KG1 (cell line): ENCODE results near the gene PLCD1.
"Not testable (repeated sequence)": the region's sequence is repeated elsewhere in the genome, so short reads cannot be mapped to it uniquely, and the experiment has no call there.

Source experiments
- DNase-seq: peaks from one replicate; lab custom pipeline; 2025; lab: John Stamatoyannopoulos, UW

The PLCD1 gene

DNA sequence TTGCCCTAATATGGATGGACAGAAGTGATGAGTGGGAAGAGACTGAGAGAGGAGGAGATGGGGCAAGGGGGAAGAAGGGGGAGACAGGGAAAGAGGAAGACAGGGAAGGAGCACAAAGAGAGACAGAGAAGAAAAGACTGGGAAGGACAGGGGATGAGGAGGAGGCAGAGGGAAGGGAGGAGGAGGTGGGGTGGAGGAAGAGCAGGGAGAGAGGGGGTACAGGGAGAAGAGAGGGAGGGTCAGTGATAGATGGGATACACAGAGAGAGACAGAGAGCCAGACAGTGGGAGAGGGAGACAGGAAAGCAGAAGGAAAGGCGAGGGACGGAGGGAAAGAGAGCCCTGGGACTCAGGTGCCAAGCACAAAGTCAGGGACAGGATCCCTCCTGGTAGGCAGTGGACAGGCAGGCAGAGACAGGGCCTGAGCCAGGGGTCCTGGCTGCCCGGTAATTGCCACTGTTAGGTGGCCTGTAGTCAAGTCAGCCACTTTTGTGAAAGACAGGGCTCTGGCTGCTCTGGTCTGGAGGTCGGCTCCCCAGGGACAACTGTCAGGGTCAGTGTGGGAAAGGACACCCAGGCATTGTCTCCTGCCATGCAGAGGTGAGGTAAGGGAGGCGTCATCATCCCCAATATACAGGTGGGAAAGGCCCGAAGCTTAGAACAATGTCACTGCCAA is 29.1 kb downstream of the PLCD1 start:
- no peak for DNase-seq

DNA sequence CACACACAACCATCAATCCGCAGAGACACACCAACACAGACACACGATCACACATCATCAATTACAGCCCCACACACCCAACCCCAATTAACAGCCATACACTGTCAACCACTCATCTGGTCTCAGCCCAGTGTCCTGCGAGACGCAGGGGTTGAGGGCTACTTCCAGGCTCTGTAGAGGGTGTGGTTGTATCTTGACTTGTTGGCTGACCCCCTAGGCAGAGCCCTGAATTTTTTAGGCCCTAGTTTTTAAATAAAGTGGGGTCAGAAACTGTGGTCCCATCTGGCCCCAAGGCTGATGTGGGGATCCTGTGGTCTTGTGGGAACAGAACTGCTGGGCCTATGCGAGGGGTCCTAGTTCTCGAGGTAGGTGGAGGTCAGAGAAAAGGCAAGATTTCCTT is 29.6 kb downstream of the PLCD1 start:
- no peak for DNase-seq

DNA sequence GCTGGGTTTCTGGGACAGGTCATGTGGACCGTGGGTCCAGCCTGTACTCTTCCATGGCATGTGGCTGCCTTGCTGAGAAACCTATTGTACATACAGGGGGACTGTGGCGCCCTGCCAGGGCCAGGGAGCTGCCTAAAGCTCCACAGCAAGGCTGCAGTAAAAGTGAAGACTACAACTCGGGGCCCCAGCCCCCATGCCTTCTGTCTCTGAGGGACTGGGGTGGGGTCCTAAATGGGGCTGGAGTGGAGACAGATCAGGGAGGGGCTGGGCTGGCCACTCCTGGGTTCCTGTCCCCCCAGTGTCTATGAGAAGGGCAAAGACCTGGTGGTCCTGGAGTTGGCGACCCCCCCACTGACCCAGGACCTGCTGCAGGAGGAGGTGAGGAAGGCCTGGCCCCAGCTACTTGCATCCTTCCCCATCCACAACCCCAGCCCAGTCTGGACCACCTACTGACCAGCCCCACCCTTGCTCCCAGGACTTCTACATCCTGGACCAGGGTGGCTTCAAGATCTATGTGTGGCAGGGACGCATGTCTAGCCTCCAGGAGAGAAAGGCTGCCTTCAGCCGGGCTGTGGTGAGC is 31.6 kb downstream of the PLCD1 start:
- no peak for DNase-seq

DNA sequence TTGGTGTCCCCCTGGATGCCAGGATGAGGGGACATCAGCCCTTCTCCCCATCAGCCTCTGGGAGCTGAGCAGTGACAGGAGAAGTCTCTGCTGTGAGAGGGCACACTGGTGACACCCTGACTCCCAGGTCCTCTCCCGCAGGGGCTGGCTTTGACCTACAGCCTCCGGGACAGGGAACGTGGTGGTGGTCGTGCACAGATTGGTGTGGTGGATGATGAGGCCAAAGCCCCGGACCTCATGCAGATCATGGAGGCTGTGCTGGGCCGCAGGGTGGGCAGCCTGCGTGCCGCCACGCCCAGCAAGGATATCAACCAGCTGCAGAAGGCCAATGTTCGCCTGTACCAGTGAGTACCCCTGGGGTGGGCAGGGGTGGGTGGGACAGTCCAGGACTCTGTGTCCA is 32.1 kb downstream of the PLCD1 start:
- no peak for DNase-seq

DNA sequence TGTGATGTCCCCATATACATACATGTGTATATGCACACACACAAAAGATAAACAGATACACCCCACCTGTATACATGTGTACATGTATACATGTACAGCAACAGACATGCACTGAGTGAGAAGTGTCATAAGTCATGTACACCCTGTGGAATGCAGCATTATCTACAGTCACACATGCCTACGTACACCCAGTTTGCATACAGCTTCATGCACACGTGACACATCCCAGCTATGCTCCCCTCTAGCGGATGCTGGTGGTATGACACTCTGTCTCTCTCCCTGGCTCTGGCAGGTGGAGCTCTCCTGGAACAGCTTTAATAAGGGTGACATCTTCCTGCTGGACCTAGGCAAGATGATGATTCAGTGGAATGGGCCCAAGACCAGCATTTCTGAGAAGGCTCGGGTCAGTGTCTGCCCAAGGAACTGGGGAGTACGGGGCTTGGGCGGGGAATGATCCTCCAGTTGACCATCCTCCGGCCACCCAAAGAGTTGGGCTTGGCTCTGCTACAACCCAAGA is 32.6 kb downstream of the PLCD1 start:
- DNase-seq, result peak; percentile 77

DNA sequence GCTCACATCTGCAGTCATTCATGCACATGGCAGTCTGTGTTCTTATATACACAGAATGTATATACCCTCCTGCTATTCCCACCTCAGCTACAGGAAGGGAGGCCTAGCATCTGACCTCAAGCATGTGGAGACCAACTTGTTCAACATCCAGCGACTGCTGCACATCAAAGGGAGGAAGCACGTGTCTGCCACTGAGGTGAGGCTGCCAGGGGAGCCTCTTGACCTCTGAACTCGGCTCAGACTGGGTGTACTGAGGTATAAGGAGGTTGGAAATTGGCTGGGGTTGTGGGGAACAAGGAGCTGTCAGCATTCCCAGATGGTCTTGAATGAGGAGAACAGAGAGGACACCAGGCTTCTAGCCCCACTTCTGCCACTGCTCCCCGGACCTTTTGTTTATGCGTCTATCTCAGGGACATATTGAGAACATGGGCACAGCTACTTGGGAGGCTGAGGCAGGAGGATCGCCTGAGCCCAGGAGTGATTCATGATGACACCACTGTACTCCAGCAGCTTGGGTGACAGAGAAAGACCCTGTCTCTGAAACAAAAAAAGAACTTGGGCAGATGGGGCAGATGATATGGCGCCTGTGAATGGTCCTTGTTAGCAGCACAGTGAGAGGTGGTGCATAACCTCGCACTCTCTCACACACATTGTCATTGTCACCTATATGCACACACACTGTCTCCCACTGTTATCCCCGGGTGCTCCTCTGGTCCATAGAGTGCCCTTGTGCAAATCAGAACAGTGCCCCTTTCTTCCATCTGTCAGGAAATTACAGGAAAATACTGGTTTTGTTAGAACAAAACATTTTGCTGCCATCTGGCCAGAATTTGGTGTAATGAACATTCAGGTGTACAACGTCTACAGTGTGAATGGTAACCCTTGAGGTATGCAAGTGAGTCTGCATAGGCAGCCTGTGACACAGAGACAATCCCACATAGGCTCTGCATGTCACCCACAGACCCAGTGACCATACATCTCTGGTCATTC is 33.5 kb downstream of the PLCD1 start:
- DNase-seq, result no peak

DNA sequence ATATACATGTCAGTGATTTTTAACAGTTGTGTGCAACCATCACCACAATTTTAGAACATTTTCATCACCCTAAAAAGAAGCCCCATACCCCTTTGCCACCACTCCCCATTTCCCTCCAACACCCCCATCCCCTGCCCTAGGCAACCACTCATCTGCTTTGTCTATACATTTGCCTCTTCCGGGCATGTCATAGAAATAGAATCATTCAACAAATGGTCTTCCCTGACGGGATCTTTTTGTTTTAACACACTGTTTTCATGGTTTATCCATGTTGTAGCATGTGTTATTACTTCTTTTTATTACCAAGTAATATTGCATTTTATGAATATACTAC is 34.8 kb downstream of the PLCD1 start:
- no peak for DNase-seq

DNA sequence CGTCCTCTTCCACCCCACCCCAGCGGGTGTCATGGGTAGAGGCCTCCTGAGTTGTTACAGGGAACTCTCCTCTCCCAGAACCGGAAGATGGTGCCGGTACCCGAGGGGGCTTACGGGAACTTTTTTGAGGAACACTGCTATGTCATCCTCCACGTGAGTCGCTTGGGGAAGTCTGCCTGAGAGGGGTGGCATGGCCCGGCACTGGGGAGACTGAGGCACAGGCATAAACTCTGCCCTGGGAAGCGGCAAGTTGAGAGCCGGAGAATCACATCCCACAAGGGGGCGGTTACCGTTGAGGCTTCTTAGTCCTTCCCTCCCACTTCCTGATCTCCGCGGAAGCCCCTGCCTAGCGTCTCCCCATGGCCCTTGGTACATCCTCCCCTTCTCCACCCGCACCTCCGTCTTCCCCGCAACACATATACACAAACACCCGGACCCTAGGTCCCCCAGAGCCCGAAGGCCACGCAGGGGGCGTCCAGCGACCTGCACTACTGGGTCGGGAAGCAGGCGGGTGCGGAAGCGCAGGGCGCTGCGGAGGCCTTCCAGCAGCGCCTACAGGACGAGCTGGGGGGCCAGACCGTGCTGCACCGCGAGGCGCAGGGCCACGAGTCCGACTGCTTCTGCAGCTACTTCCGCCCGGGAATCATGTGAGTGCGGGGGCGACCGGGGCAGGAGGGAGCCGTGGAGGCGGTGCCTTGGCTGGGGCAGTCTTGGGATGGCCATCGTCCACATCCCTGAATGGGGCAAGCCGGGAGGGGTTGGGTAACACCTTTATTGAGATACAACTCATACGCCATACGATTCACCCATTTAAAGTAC is 35.4 kb downstream of the PLCD1 start:
- peak; percentile 59 for DNase-seq

DNA sequence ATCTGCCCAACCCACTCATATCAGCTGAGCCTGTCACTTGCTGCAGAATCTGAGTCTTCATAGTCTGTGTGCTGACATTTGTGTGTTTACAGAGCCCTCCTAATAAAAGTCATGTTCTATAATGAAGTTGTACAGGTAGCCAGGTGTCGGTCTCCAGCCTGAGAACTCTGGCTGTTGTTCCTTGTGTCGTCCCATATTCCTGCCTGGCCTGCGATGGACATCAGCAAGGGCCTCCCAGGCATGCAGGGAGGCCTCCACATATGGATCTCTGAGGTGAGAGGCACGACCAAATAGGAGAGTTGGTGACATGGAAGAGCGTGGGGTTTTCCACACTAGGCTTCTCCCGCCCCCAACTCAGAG is 36.0 kb downstream of the PLCD1 start:
- no peak for DNase-seq

DNA sequence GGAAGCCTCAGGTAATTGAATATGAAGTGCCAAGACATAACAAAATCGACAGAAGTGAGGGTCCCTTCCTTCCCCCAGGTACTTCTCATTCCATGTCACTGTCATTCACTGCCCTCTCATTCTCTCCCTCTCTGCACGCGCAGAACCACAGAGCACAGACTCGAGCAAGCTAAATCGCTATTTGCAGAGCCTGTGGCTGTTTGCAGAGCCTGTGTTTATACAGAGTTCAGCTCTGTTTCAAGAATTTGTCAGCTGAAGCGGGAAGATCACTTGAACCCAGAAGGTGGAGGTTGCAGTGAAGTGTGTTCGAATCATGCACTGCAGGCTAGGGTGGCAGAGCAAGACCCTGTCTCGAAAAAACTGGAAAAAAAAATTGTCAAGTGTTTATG is 36.4 kb downstream of the PLCD1 start:
- no peak for DNase-seq

DNA sequence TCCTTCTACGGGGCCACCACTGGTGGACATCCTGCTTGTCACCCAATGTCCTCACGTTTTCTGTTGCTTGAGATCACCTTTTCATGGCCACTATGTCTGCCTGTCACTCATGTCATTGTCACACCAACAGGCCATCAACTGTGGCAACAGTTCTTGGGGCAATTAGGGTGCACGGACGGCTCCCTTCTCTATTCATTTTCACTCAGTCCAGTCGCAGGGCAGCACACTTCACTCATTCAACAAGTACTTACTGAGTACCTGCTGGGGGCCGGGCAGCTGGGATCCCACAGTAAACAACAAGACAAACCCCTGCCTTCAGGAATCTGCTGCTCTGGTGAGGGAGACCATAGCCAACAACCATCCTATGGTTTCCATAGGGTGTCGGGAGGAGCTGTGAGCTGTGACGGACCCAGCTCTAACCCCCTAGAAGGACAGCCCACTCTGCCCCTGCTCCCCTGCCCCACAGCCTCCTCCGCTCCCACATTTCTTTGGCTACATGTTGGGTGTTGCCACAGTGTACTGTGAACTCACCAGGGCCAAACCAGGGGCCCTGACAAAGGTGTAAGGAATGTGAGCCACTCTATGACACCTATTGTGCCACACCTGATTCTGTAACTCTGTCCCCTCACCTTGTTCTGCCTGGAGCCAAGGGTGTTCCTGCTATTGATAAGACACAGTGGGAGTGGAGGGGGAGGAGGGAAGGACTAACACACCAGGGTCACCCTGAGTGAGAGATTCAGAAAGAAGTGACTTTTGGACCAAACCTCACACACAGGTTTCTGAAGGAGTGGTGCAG is 37.0 kb downstream of the PLCD1 start:
- no peak for DNase-seq

DNA sequence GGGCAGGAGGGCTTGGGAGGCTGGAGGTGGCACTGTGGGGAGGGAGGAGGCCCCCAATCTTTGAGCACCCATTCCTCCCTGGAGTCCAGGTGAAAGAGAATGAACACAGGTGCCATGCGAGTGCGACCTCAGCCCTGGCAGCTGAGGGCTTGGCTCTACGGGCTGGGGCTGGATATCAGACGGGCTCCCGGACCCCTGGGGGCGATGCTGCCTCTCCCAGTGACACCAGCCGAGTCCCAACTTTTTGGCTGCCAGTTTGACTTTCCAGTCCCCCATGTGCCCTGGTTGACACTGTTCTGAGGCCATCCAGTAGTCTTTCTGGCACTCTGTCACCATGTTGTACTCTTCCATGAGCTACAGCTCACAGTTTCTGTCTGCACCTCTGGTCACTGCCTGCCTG is 37.6 kb downstream of the PLCD1 start:
- no peak for DNase-seq

DNA sequence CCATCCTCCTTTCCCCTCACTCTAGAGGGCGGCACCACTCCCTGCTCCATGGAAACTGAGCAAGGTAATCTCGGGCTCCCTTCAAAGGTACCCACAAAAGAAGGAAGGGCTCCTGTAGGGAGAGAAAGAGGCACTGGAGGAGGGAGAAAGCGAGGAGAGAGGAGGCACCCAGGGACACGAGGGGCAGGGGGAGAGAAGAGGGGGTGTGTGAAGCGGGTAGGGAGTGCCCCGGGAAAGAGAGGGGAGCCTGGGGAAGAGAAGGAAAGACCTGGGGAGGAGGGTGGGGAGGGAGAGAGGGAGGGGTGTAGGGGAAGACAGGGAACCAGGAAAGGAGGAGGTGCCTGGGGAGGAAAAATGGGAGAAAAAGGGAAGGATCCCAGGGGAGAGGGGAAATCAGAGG is 38.3 kb downstream of the PLCD1 start:
- no peak for DNase-seq

DNA sequence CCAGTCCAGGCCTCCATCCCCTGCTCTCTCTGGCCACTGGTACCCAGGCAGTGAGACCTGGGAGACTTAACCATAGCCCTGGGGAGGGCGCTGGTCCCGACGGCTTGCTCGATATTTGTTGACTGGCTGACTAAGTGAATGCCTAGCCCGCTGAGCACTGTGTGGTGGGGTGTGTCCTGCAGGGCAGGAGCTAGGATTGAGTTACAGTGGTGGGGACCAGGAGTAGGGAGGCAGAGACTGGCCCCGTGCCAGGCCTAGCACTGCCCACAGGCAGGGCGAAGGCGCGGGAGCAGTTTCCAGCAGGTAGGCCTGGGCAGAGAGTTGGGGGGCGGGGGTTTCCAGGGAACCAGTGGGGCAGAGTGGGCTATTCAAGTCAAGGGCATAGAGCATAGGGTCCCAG is 38.9 kb downstream of the PLCD1 start, which contains the start of gene VILL:
Gene VILL (plus strand): TSS at position 260 of the 400 bp plus-strand sequence. CDS start 2,887 bp downstream, outside the sequence.
- no peak for DNase-seq

DNA sequence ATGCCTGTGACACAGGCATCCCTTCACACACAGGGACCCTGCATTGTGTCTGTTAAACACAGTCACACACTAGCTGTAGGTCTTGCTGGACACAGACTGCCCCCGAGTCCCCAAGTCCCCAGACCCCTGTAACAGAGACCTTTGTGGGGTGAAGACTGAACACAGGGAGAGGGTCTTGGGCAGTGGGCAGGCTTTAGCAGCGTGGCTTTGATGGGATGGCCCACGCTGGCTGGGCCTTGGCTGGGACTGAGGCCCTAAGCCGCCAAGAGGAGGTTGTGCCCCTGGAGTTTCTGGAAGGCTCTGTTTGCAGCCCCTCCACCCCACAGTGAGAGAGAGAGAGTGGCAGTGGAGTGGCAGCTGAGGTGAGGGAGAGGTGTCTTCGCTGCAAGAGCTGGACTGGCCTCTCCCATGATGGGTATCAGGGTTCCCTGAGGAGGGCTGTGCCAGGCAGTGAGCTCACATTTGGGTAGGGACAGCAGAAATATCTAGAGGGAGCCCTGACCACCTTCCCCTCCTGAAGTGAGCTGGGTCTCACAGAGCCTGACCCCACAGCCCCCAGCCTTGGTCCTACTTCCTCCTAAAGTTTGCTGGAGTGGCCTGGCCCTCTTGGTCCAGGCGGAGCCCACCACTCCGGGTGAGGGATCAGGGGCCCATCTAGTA is 39.5 kb downstream of the PLCD1 start:
- DNase-seq, result no peak

DNA sequence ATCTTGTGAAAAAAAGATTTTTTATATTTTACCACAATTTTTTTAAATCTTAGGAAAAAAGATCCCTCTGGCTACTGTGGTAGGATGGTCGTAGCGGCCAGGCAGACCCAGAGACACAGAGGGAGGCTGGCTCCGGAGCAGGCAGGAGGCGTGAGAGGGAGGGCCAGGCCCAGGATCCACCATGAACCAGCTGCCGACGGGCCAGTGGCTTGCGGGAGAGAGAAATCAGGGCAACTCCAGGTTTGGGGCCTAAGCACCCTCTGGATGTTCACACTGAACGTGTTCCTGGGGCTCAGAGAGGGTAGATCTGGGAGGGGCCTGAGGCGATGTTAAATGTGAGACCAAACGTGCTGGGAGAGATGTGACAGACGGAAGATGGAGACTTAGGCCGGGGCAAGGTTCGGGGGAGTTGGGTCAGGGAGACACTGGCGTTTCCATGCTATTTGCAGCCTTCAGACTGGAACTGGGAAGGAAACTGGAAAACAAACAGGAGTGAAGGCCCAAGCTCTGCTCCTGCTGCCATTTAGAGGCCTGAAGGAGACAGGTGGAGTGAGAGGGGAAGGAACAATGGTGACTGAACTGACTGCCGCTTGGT is 40.4 kb downstream of the PLCD1 start:
- DNase-seq, result no peak

DNA sequence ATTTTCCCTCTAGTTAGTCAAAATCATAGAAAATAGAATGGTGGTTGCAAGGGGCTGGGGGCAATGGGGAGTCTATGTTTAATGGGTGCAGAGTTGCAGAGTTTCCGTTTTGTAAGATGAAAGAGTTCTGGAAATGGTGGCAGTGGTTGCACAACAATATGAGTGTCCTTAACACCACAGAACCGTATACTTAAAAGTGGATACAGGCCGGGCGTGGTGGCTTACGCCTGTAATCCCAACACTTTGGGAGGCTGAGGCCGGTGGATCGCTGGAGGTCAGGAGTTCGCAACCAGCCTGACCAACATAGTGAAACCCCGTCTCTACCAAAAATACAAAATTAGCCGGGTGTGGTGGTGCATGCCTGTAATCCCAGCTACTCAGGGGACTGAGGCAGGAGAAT is 41.1 kb downstream of the PLCD1 start:
- DNase-seq, result not testable (repeated sequence)

DNA sequence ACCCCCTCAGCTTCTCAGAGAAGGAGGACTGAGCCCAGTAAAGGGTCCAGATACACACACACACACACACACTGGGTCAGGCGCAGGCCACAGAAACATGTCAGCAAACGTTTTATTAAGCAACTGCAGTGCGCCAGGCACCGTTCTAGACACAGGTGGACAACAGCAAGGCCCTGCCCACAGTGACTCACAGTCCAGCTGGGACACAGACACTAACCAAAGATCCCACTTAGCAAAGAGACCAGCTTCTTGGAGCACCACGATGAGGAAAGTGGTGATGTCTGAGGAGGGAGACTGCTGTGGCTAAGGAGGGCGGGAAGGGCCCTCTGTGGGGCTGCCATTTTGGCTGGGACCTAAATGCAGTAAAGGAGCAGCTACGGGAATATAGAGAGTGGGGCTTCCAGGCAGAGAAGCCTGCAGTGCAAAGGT is 41.7 kb downstream of the PLCD1 start:
- DNase-seq, result no peak

DNA sequence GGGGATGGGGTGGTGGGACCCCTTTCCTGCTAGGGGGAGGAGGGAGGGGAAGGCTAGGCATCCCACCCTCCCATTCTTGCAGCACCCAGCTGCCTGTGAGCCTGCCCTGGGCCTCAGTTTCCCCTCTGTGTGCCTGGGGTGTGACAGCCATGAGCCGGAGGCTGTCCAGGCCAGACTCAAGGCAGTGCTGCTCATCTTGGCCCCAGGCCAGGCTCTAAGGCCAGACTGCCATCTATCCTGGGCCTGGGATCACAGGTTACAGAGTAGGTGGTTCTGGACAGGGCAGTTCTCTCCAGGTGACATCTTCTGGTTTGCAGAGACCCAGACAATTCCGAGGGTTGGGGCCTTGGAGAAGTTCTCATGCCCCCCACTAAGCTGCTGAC is 42.1 kb downstream of the PLCD1 start:
- DNase-seq, result no peak
